Stimulated activated CD4-positive, alpha-beta T cell treated with anti-CD3 and anti-CD28 coated beads, TNF-alpha, amount 100 ng/mL, for 48 hours (primary cell): ENCODE measurements around the gene SDK2.

Experiments
- DNase-seq, 3 donors: peaks; one replicate each; pipeline ENCODE4 v3.0.0-alpha.2; 2020; ENCODE audit warnings: low read depth in 3 of 3

SDK2 gene

DNA sequence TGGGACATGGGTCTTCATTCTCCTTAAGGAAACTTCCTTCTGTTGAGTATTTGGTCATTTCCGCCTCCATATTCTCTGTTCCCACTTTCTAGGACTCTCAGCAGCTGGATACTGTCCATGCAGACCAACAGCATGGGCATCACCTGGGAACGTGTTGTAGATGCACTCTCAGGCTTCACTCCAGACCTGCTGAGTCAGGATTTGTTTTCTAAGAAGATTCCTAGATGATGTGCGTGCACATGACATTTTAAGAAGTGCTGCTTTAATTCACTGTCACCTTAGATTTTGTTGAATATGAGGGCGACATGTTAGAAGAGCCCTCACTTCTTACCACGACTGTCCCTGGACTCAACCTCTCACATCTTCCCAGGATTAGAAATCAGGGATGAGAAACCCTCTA, 10.0 kb upstream of the SDK2 start:
- no peak for DNase-seq

DNA sequence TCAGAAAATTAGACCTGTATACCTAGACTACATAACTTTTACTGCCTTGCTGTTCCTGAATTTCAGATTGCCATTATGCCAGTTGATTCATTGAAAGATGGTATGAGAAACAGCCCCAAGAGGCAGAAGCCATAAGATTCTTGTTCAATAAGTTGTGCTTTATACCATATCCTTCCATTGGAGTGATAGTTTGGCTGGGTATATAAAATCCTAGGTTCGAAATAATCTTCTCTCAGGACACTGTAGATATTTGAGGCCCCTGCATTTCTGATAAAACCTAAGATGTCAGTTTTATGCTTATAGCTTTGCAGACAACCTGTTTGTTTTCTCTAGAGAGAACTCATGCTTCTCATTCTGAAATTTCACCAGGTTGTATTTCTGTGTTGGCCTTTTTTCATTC, 9.6 kb upstream of the SDK2 start:
- no peak for DNase-seq

DNA sequence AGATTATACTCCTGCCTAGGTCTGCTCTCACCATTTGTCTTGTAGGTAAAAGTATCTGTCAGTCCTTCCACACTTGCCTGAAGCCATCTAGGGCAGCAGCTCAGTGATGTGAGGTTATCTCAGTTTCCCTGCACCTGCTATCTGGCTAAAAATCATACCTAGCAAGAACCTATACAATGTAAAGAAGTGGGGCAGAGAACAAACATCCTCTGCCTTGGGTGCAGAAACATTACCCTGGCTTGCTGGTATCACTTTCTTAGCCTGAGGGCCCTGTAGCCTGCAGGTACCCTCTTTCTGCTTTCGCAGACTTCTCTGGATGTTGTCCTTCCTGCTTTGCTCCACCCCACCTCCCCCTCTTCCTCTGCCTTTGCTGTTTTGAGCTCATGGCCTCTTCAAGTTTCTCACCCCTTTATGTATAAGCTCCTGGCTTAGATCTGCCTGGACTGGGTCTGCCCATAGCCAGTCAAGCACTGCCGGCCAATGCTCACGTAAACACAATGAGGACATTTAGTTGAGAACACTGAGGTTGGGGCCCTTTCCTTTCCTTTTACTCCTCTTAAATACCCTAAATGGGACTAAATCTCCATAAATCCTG, 8.7 kb upstream of the SDK2 start:
- DNase-seq: no peak

DNA sequence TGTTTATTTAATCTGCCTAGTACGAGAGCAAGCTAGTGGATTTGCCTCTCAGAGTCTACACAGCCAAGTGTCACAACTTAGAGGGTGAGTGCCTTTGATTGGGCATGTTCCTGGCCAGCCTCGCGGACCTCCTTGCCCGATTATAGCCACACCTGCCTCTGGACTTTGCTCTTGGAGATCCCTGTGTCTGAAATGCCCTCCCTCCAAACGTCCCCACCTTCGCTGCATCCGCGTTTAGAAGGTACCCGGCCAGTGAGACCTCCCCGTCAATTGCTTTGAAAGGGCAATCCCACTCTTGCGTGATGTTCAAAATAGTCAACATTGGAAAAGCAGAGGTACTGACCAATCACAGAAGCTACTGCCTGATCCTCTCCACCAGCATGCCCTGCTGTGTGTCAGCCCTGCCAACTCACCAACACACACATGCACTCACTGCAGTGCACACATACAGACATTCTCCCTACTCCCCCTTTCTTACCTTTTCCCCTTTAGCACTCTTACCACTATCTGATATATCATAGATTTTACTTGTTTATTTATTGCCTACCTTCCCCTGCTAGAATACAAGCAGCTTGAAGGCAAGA, 6.5 kb upstream of the SDK2 start:
- DNase-seq: no peak

DNA sequence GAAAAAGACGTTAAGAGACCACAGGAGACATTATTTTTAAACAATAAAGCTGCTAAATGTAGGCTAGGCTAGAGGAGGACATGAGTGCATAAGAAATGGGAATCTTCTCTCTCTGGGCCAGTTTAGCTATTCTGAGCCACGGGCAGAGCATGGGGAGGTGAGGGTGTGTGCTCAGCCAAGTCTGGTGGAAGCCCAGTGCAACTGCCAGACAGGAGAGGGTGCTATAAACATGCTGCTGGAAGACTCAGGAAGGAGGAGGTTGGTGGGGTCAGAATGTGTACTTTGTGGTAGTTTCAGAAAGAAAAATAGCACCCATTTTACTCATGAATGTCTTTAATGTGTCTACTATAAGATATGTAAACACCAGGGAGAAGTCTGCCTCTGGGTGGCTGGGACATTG, 5.9 kb upstream of the SDK2 start:
- no peak for DNase-seq

DNA sequence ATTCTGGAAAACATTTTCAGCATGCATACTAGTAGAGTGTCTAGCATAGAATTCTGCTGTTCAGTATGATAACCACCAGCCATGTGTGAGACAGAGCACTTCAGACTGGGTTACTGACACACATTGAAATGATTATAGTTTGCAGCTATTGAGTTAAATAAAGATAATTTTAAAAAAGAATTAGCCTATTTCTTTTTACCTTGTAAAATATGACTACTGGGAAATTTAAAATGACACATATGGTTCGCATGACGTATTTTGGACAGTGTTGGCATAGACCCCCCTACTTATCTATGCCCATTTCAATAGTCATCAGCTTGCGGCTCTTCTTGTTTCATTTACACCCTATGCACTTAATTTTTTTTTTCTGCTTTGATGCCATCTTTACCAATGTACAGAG, 4.7 kb upstream of the SDK2 start:
- DNase-seq: no peak

DNA sequence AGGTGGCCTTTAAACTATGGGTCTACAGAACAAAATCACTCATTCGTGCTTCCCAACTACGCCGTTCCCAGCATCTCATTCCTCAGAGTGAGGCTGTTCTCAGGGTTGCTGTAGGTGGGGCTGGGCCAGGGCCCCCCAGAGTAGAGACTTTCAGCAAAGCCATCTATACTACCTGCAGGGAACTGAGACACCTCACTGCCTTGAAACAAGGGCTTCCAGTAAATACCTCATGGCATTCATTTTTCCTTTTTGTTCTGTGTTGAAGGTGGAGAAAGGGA, 4.2 kb upstream of the SDK2 start:
- DNase-seq: no peak

DNA sequence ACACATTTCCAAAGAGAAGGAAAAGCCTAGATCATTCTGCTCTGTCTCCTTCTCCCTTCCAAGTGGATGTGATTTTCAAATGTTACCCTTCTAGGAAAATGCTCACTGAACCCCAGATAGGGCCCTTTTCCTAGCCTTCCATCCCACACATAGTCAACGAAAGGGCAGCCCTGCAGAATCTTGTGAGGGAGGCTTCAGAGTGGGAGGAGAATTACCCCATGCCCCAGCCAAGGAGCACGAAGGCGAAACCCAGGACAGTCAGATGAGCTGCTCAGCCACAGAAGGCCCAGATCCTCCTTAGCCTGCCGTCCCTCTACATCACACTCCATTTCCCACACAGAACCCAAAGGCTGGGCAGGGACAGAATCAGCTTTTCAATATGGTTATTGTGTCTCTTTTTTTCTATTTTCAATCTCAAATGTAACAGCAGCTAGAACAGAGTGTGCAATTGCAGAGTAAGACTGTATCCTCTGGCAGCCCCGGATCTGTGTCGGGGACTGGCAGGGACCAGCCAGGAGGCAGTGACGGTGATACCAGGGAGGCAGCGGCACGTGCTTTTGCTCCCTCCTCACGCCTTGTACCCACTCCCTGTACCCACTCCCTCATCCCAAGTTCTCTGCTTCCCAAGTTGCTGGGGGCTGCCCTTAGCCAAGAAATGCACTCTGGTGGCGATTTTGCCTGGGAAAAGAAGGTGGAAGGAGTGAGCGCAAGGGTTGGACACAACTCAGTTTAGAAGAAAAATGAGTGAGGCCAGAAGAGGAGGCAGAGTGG, 3.7 kb upstream of the SDK2 start:
- DNase-seq: no peak

DNA sequence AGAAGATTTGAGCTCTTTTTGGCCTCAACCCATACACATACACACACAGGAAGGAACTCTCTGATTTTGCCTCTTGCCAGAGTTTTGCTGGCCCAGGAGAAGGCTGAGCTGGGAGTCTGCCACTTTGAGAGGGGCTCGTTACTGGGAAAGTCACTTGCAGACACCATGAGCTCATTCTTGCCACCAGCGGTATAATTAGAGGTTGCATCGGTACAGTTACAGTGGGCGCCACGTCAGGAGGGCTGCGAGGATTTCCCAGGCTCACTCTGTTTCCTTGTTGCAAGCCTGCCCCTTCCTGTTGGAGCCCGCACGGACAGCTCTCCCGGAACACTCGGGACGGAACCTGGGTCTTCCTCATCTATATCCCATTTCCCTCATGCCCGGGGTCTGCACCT, 3.1 kb upstream of the SDK2 start:
- no peak for DNase-seq

DNA sequence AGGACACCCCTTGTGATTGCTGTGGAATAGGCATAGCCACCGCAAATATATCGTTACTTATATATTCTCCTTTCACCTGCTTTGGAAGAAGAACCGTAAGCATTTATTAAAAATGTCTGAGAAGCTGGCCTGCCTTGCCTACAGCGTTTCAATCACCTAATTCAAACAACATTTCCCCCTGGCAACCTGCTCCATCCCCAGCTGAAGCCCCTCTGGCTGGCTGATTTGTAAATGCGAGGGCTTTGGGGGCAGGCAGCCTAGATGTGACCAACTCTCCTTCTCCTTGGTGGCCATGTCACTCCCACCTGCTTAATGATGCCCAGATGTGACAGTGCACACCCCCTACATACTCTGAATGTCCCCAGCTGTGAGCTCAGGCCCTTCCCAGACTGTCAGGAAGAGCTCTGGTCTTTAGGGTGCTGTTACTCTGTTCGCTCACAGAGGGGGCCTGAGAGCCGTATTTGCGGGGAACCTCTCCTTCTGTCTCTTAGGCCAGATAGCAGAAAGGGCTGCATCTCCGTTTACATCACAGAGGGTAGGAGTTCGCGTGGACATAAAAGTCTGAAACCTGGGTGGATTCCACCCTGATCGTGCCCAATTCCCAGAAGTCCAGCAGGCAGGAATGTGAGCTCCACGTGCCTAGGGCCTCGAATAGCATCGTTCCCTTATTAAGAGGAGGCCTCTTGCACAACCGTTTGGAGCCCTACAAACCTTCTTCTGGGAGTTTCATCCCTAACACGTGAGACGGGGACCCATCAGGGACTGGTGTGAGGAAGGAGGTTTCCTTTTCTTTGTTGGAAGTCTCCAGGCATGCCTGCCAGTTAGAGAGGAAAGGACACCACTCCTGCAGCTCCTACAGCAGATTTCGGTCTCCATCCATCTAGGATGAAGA, 2.4 kb upstream of the SDK2 start:
- DNase-seq: no peak

DNA sequence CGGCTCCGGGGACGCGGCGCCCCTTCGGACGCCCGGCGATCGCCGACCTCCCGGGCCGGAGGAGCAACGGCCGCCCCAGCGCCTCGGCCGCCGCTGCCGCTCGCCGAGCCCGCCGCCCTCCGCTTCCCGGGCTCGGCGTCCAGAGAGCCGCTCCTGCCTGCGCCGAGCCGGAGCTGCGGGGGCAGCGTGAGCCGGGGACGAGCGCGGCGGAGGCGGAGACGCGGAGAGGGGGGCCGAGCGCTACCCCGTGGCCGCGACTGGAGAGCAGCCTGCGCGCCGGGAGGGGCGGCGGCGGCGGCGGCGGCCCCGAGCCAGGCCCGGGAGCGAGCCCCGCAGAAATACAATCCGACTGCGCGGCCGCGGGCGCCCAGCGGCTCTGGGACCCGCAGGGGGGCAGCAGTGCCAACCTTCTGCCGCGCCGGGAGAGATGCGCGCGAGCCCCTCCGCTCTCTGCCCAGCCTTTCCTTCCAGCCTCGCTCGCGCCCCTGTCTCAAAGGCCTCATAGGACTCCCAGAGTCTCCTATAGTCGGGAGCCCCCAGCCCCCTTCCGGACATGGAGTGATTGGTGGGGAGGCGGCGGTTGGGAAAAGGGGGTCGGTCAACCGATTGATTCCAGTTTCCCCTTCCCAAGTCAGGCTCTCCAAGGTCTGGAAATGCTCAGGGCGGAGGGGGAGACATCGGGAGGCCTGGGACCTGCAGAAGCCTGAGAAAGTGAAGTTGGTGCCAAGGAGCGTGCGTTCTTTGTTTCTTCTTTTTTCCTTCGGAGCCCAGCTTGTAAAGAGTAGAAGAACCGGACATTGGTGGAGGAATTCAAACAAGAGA, 1.0 kb upstream of the SDK2 start:
- peak in 1 of 3 donors; percentile 23 for DNase-seq

DNA sequence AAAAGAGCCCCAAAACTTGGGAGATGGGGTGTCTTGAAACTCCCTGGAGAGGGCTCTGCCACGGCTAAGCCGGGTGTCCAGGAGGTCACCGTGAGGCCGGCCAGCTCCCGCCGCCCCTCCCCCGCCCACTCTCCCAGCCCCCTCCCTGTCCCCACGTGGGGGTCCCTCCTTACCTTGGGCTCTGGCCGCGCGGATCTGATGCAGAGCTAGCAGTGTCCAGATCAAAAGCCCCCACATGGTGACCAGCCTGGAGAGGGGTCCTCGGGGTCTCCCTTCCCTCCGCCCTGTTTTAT, 447 bp downstream of the SDK2 start:
- no peak for DNase-seq

DNA sequence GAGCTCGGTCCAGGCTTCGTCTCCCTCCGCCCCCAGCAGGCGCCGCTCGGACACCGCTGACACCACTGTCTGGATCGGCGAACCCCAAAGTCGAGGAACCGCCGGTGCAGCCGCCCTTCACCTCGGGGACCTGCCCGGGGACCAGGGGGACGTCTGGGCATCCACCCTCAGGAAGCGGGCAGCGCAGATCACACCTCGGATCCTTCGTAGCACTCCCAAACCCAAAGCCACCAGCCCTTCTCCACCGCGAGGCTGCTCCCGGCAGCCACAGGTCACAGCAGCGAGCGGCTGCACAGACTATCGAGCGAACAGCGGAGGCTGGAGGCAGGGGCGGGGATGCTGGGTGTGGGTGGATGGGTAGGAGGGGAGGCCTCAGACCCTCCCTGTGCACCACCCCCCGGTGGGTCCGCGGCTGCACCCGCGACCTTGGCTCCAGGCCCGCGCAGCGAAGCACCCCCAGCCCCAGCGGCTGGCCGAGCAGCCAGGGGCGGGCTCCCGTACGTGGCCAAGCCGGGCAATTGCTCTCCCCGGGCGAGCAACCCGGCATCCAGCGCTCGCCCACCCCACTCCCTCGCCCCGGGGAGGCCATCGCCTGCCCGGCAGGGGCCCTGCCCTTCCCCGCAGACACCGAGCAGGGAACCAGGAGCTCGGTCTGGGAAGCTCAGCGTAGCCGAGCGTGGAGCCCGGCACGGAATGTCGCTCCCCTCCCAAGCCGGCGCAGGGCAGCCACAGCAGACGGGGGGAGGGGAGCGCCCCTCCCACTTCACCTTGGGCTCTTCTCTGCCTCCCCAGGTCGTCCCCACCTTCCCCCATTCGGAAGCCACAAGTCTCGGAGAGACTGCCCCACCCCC, 1.0 kb downstream of the SDK2 start:
- DNase-seq: peak in 1 of 3 donors; percentile 11

DNA sequence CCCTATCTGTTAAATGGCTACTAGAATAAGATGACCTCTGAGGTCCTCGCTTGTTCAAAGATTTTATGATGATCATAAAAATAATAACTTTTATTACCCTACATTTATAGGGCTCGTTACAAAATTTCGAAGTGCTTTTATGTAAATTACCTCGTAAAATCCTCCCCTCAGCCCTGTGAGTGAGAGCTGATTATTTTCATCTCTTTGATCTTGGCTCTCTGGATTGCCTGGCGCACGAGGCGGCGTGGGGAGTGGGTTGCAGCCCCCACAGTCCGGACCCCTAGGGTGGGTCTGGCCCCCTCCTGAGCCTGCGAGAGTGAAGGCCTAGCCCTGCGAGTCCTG, 1.6 kb downstream of the SDK2 start:
- no peak for DNase-seq

DNA sequence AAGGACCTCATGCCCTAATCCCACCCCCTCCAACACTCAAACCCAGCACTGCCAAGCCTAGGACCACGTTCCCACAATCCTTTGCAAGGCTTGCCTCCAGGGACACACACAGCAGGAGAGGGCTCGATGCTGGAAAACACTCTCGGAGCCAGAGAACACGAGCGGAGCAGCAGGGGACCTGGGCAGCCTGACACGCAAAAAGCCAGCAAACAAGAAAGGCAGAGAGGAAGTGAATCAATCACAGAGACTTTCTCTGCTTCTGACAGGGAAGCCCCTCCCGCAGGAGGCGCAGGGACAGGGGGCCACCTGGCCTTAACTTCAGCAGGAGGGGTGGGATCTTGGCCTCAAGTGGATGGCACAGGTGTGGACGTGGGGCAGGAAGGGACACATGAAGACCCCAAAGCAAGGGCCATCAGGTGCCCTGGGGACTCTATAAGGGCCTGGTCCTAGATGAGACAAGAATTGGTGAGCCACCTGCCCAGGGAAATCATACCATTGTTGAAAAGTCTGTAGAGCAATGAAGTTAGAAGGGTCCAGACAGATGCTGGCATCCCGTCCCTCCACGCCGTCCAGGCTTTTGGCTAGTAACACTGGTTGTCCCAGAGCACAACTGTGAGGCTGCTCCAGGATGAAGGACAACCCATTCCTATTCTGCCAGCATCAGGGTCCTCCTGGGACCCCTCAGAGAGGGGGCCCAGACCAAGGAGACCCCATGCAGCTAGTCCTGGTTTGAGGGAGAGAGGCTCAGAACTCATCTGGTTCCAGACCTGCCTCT, 2.2 kb downstream of the SDK2 start:
- DNase-seq: no peak

DNA sequence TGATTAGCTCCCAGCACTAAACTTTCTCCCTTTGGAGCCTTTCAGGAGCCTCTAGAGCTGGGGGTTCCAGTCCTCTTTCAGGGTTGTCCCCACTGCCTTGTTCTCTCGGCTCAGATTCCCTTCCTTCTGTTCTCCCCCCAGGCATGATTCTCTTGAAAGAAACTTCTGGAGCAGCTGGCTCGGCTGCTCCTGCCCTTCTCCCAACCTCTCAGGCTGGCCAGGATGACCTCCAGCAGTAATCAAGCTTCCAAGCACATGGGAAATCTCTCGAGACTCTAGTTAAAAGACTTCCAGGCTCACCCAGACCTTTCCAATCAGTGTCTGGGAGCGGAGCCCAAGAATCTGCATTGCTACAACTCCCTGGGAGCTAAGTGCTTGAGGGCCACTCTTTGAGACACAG, 3.6 kb downstream of the SDK2 start:
- no peak for DNase-seq

DNA sequence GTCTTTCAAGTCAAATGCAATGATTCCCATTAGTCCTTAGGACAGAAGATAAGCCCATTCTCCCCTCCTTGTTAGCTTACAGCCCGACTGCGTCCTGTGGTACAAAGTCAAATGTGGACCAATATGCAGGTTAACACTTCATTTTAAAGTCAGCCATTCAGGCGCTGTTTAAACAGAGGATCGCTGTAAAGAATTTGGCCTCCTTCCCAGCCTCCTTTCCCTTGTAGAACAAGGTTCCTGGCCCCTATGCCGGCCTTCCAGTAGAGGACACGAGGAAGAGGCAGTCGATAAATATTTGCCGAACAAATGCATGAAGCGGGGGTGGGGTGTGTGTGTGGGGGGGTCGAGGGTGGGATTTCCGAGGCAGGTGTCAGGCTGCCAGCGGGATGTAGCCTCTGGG, 4.3 kb downstream of the SDK2 start:
- no peak for DNase-seq

DNA sequence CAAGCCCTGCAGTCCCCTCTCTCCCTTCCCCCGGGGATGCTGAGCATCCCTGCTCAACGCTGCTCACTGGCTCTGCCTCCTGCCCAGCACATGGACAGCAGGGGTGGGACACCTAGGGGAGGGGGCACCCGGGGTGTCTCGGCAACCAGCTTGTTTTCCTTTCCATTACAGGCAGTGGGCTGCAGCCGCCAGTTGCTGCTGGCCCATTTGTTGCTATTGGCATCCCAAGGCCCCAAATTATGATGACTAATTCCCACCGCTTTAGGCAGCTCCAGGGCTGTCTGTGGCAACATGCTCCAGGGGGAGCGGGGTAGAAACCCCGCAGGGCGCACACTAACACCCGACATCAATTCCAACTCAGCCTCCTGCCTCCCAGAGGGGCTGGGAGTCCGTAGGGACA, 4.9 kb downstream of the SDK2 start:
- DNase-seq: no peak

DNA sequence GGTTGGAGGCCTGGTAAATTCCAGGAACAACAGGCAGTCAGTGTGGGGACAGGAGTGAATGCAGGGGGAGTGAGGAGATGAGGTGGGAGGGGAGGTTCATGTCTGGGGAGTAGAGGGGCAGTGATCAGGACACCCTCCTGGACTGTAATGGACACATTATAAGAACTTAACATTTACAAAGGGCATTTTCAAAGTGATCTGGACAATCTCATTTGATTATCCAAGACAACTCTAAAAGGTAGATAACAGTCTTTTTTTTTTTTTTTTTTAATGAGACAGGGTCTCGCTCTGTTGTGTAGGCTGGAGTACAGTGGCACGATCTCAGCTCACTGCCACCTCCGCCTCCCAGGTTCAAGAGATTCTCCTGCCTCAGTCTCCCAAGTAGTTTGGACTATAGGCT, 5.7 kb downstream of the SDK2 start:
- DNase-seq: no peak

DNA sequence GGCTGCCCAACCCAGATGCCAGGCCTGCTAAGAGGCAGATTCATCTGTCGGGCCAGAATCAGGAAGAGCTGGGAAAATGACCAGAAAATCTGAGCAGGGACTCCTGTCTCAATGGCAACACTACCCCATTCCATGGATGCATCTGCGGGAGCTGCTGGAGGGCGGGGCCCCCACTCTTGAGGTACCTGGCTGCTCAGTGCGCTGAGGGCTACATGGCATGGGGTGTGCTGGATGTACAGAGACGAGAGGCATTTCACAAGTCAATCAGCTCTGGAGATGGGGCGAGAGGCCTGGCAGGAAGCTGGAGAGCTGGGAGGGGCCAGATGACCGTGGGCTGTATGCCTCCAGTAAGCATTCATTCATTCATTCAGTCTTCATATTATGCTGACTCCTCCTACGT, 6.4 kb downstream of the SDK2 start:
- no peak for DNase-seq
